WI38 (cell line): ENCODE results near the gene GAMT.

ENCODE experiments used
- H3K4me3 ChIP-seq: 2 replicates; pipeline ENCODE4 v1.5.1; 2011; ENCODE audit warnings: low read depth, mild to moderate bottlenecking, control low read depth, low read length
- TF ChIP-seq, protein P1 (sequence below): IDR thresholded peaks from 2 replicates; pipeline ENCODE4 v1.5.1; 2012; ENCODE audit warnings: low read depth, mild to moderate bottlenecking, control low read depth, low read length

Gene GAMT

GRCh38 chr19:1410136-1410786, 8.9 kb upstream of the GAMT start:
- TF ChIP-seq, protein P1, sequence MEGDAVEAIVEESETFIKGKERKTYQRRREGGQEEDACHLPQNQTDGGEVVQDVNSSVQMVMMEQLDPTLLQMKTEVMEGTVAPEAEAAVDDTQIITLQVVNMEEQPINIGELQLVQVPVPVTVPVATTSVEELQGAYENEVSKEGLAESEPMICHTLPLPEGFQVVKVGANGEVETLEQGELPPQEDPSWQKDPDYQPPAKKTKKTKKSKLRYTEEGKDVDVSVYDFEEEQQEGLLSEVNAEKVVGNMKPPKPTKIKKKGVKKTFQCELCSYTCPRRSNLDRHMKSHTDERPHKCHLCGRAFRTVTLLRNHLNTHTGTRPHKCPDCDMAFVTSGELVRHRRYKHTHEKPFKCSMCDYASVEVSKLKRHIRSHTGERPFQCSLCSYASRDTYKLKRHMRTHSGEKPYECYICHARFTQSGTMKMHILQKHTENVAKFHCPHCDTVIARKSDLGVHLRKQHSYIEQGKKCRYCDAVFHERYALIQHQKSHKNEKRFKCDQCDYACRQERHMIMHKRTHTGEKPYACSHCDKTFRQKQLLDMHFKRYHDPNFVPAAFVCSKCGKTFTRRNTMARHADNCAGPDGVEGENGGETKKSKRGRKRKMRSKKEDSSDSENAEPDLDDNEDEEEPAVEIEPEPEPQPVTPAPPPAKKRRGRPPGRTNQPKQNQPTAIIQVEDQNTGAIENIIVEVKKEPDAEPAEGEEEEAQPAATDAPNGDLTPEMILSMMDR = no peak
- H3K4me3 ChIP-seq = no peak overlapping the region

- peak overlapping the region; percentile 89 for H3K4me3 ChIP-seq
- TF ChIP-seq, protein P1 = no peak
Observed at GRCh38 chr19:1409204-1410005, 8.1 kb upstream of the GAMT start.

DNA sequence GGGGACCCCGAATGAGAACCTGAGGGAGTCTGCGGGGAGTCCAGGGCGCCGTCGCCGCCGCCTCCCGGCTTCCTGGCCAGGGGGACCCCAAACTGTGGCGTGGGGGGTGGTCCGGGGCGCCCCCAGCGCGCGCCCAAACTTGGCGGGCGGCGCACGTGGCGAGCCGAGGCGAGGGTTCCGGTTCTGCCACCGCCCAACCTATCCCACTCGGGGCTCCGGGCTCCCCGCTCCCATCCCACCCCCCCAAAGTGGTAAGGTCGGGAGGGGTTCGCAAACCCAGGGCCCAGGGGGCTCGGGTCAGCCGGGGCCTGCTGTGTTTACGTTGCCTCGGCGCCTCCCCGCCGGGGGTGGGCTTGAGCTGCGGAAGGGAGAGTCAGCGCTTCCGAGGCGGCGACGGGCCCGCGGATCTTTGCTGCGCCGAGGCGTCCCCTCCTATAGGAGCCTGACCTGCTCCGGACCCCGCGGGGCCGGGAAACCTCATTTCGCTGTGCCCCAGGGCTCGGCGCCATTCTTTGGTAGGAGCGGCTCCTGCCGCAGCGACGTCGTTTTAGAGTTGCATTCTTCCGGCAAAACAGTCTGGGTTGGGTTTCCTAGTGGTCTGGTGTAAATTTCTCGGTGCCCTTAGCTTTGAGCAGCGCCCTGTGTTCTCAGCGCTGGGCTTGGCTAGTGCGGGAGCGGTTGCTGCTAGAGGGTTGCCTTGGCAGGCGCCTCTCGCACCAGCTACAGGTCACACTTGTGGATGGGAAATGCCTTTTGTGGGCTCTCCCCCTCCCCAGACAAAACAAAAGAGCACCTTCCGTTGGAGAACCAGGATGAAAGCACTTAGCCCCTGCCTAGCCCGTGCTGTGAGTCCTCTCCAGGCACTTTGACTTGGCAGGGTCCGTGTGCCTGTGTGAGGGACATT, 7.2 kb upstream of the GAMT start:
- H3K4me3 ChIP-seq = peak overlapping the region; percentile 89
- TF ChIP-seq, protein P1 = no peak

- H3K4me3 ChIP-seq = peak within 1 kb of the TSS; percentile 89
- TF ChIP-seq, protein P1 = no peak
Observed at GRCh38 chr19:1407528-1408299, 6.4 kb upstream of the GAMT start, which contains the start of gene DAZAP1. DAZAP1 (plus strand) TSS chr19:1407586; CDS start chr19:1407774, 188 bp downstream.

- TF ChIP-seq, protein P1 = peak; percentile 35; the same call in 1 of the 2 replicates
- peak overlapping the region; percentile 58 for H3K4me3 ChIP-seq
Observed at GRCh38 chr19:1406774-1407527, 5.6 kb upstream of the GAMT start.
